ENCODE results near the gene OST4.
A peak's percentile ranks its signal among the peaks of the same experiment; 100 is the strongest.

Gene OST4

GRCh38 chr2:27053776-27054175 lies 17.7 kb downstream of the OST4 start:
- Histone ChIP-seq H3K9me3 (replicated peaks; ENCODE audit: insufficient read depth, low read length) (no peaks in the 10 kb centered on the region), H2AFZ (ENCODE audit: low read length) (no peak overlapping the region), H3K27me3 (replicated peaks; ENCODE audit: insufficient read depth, low read length) (no peaks in the 10 kb centered on the region), H3K4me2 (ENCODE audit: low read depth, low read length) (no peak overlapping the region), H3K9me2 (replicated peaks; ENCODE audit: insufficient read depth, low read length) (no peaks in the 10 kb centered on the region), H3K4me3 (ENCODE audit: low read length) (no peak overlapping the region), H3K27ac (ENCODE audit: low read length) (no peak overlapping the region), H3K4me1 (ENCODE audit: low read length) (peaks cover 12% of the 10 kb centered on the region; the same call in 1 of the 2 replicates), H3K79me2 (ENCODE audit: low read length) (no peaks in the 10 kb centered on the region), H3F3A (ENCODE audit: insufficient read depth, low read length) (peaks cover 21% of the 10 kb centered on the region), H4K20me1 (ENCODE audit: insufficient read depth, low read length) (no peaks in the 10 kb centered on the region), H3K9ac (ENCODE audit: low read length) (no peak overlapping the region), H3K36me3 (replicated peaks; ENCODE audit: insufficient read depth, low read length) (no peaks in the 10 kb centered on the region)
- DNase-seq: no peak
- TF ChIP-seq EZH2 (optimal IDR thresholded peaks at IDR 0.05; ENCODE audit: low read depth, low read length) (no peak), CTCF (IDR thresholded peaks at IDR 0.05; ENCODE audit: low read length) (no peak), EZH2phosphoT487 (IDR thresholded peaks at IDR 0.05; ENCODE audit: low read length) (no peak)

GRCh38 chr2:27053321-27053720 lies 18.1 kb downstream of the OST4 start:
- Histone ChIP-seq H3K27ac (ENCODE audit: low read length) (no peak overlapping the region), H3K9ac (ENCODE audit: low read length) (no peak overlapping the region), H3K4me2 (ENCODE audit: low read depth, low read length) (no peak overlapping the region), H3K9me2 (replicated peaks; ENCODE audit: insufficient read depth, low read length) (no peaks in the 10 kb centered on the region), H3K9me3 (replicated peaks; ENCODE audit: insufficient read depth, low read length) (no peaks in the 10 kb centered on the region), H4K20me1 (ENCODE audit: insufficient read depth, low read length) (no peaks in the 10 kb centered on the region), H3K4me3 (ENCODE audit: low read length) (no peak overlapping the region), H3K4me1 (ENCODE audit: low read length) (peaks cover 12% of the 10 kb centered on the region; the same call in 1 of the 2 replicates), H3K27me3 (replicated peaks; ENCODE audit: insufficient read depth, low read length) (no peaks in the 10 kb centered on the region), H3K36me3 (replicated peaks; ENCODE audit: insufficient read depth, low read length) (no peaks in the 10 kb centered on the region), H3F3A (ENCODE audit: insufficient read depth, low read length) (peaks cover 21% of the 10 kb centered on the region), H2AFZ (ENCODE audit: low read length) (no peak overlapping the region), H3K79me2 (ENCODE audit: low read length) (no peaks in the 10 kb centered on the region)
- no peak for DNase-seq
- TF ChIP-seq CTCF (IDR thresholded peaks at IDR 0.05; ENCODE audit: low read length) (no peak), EZH2 (optimal IDR thresholded peaks at IDR 0.05; ENCODE audit: low read depth, low read length) (no peak), EZH2phosphoT487 (IDR thresholded peaks at IDR 0.05; ENCODE audit: low read length) (no peak)

- Histone ChIP-seq H4K20me1 (ENCODE audit: insufficient read depth, low read length) (no peaks in the 10 kb centered on the region), H3K4me1 (ENCODE audit: low read length) (peaks cover 12% of the 10 kb centered on the region; the same call in 1 of the 2 replicates), H3K27me3 (replicated peaks; ENCODE audit: insufficient read depth, low read length) (no peaks in the 10 kb centered on the region), H2AFZ (ENCODE audit: low read length) (peak overlapping the region; percentile 78), H3K9ac (ENCODE audit: low read length) (peak overlapping the region; percentile 69), H3F3A (ENCODE audit: insufficient read depth, low read length) (peaks cover 27% of the 10 kb centered on the region), H3K9me2 (replicated peaks; ENCODE audit: insufficient read depth, low read length) (no peaks in the 10 kb centered on the region), H3K79me2 (ENCODE audit: low read length) (no peaks in the 10 kb centered on the region), H3K36me3 (replicated peaks; ENCODE audit: insufficient read depth, low read length) (no peaks in the 10 kb centered on the region), H3K27ac (ENCODE audit: low read length) (no peak overlapping the region; the same call in 1 of the 2 replicates), H3K4me2 (ENCODE audit: low read depth, low read length) (peak overlapping the region; percentile 88), H3K4me3 (ENCODE audit: low read length) (peak overlapping the region; percentile 94), H3K9me3 (replicated peaks; ENCODE audit: insufficient read depth, low read length) (no peaks in the 10 kb centered on the region)
- TF ChIP-seq EZH2phosphoT487 (IDR thresholded peaks at IDR 0.05; ENCODE audit: low read length) (no peak), CTCF (IDR thresholded peaks at IDR 0.05; ENCODE audit: low read length) (no peak), EZH2 (optimal IDR thresholded peaks at IDR 0.05; ENCODE audit: low read depth, low read length) (no peak)
- DNase-seq: no peak
These were observed 19.4 kb downstream of the OST4 start for GRCh38 chr2:27051902-27052645.
